ENCODE data around the gene KRTAP10-6.
A peak's percentile ranks its signal among the peaks of the same experiment; 100 is the strongest.
"Not testable (repeated sequence)": the region's sequence is repeated elsewhere in the genome, so short reads cannot be mapped to it uniquely, and the experiment has no call there.

The KRTAP10-6 gene

DNA sequence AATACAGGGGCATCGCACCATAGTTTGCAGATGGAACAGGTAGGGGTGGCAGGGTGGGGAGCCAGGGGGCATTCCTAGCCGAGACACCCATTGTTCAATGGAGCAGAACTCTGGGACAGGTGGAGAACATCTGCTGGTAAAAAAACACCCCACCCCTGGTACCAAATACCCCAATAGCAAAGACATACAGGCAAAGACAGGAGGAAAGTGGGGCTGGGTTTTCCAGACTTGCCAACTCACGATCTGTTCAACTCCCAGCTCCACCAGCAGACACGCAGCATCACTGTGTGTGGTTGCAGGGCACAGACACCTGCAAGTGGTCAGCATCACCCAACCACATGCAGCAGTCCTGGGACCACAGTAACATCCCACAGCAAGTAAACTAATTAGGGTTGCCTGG, 19.2 kb upstream of the KRTAP10-6 start:
- DNase-seq (no peak), ATAC-seq (no peak)
- H3K27ac Mint-ChIP-seq = no peak overlapping the region
- H3K9me3 Mint-ChIP-seq = peaks cover 23 to 45% of the 10 kb centered on the region in 2 donors
- no peak overlapping the region for H3K4me3 Mint-ChIP-seq
- H3K27me3 Mint-ChIP-seq = no peaks in the 10 kb centered on the region
- H3K4me1 Mint-ChIP-seq = peaks cover 11% of the 10 kb centered on the region

DNA sequence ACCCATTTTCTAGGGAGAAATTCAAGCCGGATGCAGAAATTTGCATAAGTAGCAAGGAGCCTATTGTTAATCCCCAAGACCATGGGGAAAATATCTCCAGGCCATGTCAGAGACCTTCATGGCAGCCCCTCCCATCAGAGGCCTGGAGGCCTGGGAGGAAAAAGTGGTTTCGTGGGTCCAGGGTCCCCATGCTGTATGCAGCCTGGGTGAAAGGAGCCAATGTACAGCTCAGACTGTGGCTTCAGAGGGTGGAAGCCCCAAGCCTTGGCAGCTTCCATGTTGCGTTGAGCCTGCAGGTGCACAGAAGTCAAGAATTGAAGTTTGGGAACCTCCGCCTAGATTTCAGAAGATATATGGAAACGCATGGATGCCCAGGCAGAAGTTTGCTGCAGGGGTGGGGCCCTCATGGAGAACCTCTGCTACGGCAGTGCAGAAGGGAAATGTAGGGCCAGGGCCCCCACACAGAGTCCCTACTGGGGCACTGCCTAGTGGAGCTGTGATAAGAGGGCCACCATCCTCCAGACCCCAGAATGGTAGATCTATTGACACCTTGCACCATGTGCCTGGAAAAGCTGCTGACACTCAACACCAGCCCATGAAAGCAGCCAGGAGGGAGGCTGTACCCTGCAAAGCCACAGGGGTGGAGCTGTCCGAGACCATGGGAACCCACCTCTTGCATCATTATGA, 18.0 kb upstream of the KRTAP10-6 start:
- H3K4me1 Mint-ChIP-seq, H3K27me3 Mint-ChIP-seq, ATAC-seq, H3K4me3 Mint-ChIP-seq, H3K27ac Mint-ChIP-seq, DNase-seq: not testable (repeated sequence)
- peaks cover 23 to 48% of the 10 kb centered on the region in 2 donors for H3K9me3 Mint-ChIP-seq

DNA sequence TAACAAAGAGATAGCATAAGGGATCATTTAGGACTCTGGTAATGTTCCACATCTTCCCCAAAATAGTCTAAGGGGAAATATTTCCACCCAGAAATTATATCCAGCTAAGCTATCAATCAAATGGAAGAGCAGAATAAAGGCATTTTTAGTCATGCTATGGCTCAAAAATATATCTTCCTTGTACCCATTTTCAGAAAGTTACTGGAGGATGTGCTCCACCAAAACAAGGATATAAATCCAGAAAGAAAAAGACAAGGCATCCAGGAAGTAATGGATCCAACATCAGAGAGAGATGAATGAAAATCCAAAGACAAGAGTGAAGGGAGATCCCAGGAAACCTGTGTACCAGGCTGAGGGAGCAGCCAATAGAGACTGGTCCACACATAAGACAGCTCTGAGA, 16.9 kb upstream of the KRTAP10-6 start:
- Mint-ChIP-seq H3K27me3 (no peaks in the 10 kb centered on the region), H3K27ac (no peak overlapping the region), H3K4me1 (no peaks in the 10 kb centered on the region), H3K9me3 (peaks cover 32 to 54% of the 10 kb centered on the region in 2 donors), H3K4me3 (no peak overlapping the region)
- ATAC-seq = no peak
- no peak for DNase-seq

DNA sequence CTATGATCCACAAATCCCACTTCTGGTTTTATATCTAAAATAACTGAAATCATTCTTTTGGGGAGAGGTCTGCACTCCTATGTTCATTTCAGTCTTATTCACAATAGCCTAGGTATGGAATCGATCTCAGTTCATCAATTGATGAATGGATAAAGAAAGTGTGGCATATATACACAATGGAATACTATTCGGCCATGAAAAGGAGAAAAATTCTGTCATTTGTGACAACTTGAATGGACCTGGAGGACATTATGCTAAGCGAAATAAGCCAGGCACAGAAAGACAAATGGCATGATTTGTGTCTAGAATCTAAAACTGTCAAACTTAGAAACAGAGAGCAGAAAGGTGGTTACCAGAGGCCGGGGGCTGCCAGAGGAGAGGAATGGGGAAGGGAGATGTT, 14.2 kb upstream of the KRTAP10-6 start:
- ATAC-seq = no peak
- no peaks in the 10 kb centered on the region for H3K27me3 Mint-ChIP-seq
- DNase-seq = no peak
- H3K4me1 Mint-ChIP-seq = no peaks in the 10 kb centered on the region
- no peak overlapping the region for H3K27ac Mint-ChIP-seq
- no peak overlapping the region for H3K4me3 Mint-ChIP-seq
- H3K9me3 Mint-ChIP-seq = peaks cover 32 to 48% of the 10 kb centered on the region in 2 donors

DNA sequence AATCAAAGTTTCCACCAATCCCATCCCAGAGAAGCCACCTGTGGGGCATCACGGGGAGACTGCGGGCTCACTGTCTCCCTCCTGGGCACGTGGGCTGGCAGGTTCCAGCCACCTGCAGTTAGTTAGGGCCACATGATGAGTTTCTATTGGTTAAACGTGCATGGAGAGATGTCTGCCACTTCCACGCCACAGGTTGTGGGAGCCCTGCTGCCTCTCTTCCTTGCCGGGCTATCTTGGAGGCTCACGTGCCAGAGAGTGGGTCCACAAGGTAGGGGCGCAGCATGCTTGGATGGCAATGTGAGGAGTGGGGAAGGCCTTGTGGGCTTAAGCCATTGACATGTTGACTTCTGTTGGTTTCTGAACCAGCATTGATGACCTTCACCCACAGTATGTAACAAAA, 11.6 kb upstream of the KRTAP10-6 start:
- DNase-seq (no peak), ATAC-seq (no peak)
- H3K9me3 Mint-ChIP-seq = peaks cover 12 to 22% of the 10 kb centered on the region in 2 donors
- no peak overlapping the region for H3K4me3 Mint-ChIP-seq
- no peaks in the 10 kb centered on the region for H3K27me3 Mint-ChIP-seq
- H3K4me1 Mint-ChIP-seq = no peaks in the 10 kb centered on the region
- H3K27ac Mint-ChIP-seq = peak overlapping the region in 1 of 2 donors; percentile 25

DNA sequence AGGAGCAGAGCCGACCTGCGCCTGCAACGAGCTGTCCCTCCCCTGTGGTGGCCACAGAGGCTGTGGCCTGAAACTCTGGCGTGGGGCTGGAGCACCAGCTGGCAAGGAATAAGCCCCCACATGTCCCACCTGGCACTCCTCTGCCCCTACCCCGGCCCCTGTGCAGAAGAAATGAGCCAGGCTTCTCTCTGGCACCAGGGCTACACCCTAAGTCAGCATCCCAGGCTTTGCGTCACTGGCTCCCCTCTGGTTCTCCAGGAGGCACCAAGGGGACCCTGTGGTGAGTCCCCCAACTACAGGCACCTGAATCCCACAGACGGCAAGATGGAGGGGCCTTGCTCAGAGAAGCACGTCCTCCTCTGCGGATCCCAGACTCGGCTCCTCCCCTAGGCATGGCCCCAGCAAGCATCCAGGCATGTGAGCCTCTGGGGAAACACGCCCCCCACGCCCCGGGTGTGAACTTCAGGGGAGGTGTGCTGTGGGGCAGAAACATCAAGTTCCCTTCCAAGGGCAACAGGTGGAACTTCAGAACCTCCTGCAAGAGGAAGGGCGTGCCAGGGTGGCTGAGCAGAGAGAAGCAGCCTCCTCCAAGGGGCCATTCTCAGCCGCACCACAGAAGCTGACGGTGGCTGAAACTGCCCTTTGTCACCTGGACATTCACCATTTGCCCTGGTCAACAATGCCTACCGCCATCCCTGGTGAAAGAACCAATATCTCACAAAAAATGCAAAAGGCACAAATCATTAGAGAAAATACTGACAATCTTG, 11.0 kb upstream of the KRTAP10-6 start:
- Mint-ChIP-seq H3K4me1 (no peaks in the 10 kb centered on the region), H3K27me3 (no peaks in the 10 kb centered on the region)

DNA sequence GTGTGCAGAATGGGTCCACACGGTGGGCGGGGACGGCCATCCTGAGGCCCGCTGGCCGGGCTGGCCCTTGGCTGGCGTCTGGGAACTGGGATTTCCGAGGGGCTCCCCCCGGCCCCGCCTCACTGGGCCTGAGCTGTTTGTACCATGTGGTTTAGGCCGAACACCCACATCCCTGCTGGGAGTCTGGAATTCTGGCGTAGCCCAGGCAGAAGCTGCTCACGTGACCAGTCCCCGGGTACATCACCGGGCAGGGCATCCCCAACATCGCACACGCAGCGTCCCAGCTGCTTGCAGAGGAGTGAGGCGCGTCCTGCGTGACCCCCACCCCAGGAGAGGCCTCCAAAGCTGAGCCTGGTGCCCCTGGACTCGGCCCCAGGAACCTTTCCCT, 10.2 kb upstream of the KRTAP10-6 start:
- peaks cover 19 to 20% of the 10 kb centered on the region in 2 donors for H3K9me3 Mint-ChIP-seq
- no peak overlapping the region for H3K4me3 Mint-ChIP-seq
- no peak overlapping the region for H3K27ac Mint-ChIP-seq
- no peak for DNase-seq
- no peaks in the 10 kb centered on the region for H3K4me1 Mint-ChIP-seq
- no peak for ATAC-seq
- no peaks in the 10 kb centered on the region for H3K27me3 Mint-ChIP-seq

More for the DNA sequence above, 11.0 kb upstream of the KRTAP10-6 start:
- ATAC-seq (no peak), DNase-seq (no peak)
- no peak overlapping the region for H3K27ac Mint-ChIP-seq
- no peak overlapping the region for H3K4me3 Mint-ChIP-seq
- peaks cover 15 to 19% of the 10 kb centered on the region in 2 donors for H3K9me3 Mint-ChIP-seq

DNA sequence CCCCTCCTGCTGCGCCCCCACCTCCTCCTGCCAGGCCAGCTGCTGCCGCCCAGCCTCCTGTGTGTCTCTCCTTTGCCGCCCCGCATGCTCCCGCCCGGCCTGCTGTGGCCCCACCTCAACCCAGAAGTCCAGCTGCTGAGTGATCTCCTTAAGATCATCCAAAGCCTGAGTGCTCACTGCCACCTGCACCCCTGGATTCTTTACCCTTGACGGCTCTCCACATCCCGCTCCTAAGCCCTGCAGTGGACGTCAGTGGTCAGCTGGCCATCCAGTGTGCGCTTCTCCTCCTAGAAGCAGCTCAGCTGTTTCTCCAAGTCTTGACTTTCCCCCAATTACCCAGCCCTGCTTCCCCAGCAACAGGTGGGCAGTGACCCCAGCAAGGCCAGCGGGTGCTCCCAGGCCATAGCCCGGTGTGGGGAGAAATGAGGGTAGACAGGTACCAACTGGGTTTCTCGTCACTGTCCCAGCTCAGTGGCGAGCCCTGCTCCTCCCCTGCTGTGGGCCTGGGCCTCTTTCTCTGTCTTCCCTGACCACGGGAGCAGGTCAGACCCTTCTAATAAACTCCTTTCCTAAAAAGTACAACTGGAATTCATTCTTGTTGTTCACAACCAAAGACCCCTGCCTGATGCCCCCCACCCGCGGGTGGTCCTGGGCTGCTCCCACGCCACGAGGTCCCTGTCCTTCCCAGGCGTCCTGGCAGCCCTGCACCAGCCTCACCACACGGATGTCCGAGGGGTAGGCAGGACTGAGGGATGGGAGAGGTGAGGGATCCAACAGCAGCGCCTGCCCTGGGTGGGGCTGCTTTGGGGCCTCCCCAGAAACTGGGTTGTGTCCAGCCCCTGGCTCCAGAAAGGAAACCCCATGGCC, 9.5 kb upstream of the KRTAP10-6 start:
- peaks cover 18 to 20% of the 10 kb centered on the region in 2 donors for H3K9me3 Mint-ChIP-seq
- H3K4me1 Mint-ChIP-seq = no peaks in the 10 kb centered on the region

DNA sequence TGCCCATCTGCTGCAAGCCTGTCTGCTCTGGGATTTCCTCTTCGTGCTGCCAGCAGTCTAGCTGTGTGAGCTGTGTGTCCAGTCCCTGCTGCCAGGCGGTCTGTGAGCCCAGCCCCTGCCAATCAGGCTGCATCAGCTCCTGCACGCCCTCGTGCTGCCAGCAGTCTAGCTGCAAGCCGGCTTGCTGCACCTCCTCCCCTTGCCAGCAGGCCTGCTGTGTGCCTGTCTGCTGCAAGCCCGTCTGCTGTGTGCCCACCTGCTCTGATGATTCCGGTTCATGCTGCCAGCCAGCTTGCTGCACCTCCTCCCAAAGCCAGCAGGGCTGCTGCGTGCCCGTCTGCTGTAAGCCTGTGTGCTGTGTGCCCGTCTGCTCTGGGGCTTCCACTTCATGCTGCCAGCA, 8.8 kb upstream of the KRTAP10-6 start:
- peaks cover 12 to 20% of the 10 kb centered on the region in 2 donors for H3K9me3 Mint-ChIP-seq
- H3K27ac Mint-ChIP-seq, H3K4me1 Mint-ChIP-seq, ATAC-seq, DNase-seq, H3K4me3 Mint-ChIP-seq, H3K27me3 Mint-ChIP-seq: not testable (repeated sequence)

More for the DNA sequence above, 9.5 kb upstream of the KRTAP10-6 start:
- no peak overlapping the region for H3K27ac Mint-ChIP-seq
- no peaks in the 10 kb centered on the region for H3K27me3 Mint-ChIP-seq
- no peak for DNase-seq
- no peak overlapping the region for H3K4me3 Mint-ChIP-seq
- no peak for ATAC-seq

DNA sequence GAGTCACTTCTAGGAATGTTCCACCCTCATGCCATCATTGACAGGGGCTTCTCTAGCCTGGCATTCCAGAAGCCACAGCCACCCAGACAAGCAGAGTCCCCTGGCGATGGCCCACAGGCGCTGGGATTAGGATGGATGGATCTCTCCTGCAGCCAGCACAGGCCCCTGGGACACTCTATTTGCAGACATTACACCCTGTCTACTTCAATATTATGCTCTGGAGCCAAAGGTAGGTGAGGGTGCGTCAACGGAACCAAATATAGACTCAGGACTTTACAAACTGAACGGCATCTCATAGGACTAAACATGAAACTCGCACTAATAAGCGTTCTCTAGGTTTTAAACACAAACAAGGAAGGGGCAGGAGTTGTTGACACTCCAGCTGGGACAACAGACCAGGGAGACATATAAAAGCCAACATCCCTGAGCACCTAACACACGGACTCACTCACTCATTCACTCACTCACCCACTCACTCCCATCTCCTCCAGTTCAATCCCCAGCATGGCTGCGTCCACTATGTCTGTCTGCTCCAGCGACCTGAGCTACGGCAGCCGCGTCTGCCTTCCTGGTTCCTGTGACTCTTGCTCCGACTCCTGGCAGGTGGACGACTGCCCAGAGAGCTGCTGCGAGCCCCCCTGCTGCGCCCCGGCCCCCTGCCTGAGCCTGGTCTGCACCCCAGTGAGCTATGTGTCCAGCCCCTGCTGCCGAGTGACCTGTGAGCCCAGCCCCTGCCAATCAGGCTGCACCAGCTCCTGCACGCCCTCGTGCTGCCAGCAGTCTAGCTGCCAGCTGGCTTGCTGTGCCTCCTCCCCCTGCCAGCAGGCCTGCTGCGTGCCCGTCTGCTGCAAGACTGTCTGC, 8.0 kb upstream of the KRTAP10-6 start, which contains the start of gene KRTAP10-7:
Gene KRTAP10-7 (plus strand): TSS at position 480 of the 861 bp plus-strand sequence. CDS start 25 bp downstream, at position 505.
- not testable (repeated sequence) for DNase-seq, ATAC-seq, H3K27me3 Mint-ChIP-seq, H3K4me1 Mint-ChIP-seq, H3K27ac Mint-ChIP-seq, H3K4me3 Mint-ChIP-seq
- H3K9me3 Mint-ChIP-seq = peaks cover 12 to 20% of the 10 kb centered on the region in 2 donors

DNA sequence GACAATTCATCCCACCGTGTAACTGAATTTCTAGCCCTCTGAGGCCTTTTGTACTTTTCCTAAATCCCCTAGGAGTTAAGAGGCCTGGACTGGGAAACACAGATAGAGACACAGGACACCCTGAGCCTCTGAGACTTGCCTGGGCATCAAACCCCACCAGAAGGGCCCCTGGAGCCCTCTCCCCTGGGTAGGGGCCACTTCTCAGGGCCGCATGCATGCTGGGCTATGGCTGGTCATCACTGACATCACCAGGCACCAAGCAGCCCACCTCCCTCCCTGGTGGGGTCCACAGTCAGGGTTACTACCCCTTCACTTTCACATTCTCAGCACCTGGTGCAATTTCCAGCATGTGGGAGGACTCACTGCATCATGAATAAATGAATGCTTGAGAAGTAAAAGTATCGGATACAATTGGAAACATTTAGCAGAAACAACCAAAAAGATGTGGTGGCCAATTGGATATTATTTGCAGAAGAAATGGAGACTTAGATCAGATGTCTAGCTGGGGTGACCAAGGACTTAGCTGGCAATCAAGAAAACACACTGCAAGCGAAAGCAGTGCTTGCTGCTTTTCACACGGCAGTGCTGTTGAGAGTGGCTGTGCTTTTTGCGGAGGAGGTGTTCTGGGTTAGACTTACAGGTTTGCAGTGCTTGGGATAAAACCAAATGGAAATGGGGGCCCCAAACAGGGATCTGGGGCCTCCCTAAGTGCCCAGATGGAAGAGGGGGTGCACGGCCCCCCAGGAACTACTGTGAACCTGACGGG, 7.1 kb upstream of the KRTAP10-6 start:
- DNase-seq = no peak
- Mint-ChIP-seq H3K27me3 (no peaks in the 10 kb centered on the region), H3K27ac (no peak overlapping the region), H3K4me1 (no peaks in the 10 kb centered on the region), H3K4me3 (no peak overlapping the region), H3K9me3 (peaks cover 8 to 12% of the 10 kb centered on the region in 2 donors)
- no peak for ATAC-seq

DNA sequence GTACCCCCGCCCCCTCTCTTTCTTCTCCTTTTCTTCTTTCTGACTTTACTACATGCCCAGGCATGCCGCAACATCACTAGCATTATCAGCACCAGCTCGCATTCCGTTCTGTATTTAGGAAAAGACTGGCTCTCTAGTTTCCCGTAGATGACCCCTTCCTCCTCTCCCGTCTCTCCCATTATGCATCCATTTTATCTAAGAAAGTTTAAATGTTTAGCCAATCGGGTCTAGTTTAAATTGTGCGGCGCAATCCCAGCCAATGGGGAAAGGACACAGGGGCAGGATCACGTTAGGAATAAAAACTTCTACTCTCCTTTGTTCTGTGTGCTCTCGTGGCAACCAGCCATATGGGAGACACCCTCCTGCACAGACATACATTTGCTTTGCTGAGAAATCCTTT, 5.8 kb upstream of the KRTAP10-6 start:
- H3K27ac Mint-ChIP-seq = no peak overlapping the region

DNA sequence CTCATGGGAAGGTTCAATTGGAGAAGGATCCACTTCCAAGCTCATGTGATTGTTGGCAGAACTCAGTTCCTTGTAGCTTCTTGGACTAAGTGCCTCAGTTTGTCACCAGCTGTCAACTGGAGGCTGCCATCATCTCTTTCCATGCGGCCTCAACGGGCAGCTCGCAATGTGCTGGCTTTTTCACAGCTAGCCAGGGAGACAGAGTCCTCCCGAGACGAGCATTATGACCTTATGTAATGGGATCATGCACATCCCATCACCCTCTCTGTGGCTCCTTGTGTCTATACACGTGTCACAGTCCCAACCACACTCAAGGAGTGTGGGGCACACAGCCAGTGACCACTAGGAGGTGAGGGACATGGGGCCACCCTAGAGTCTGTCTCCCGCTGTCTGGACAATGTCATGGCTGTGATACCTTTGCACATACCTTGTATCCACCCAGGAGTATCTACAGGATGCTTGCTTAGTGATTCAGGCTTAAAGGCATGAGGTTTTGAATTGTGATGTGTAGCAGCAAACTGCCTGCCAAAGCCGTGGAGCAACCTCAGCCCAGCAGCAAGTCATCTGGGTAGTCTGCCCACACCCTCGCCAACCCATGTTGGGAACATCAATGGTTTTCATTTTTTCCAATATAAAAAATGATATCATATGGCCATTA, 3.9 kb upstream of the KRTAP10-6 start:
- DNase-seq = no peak
- H3K4me3 Mint-ChIP-seq = no peak overlapping the region
- no peak for ATAC-seq
- no peak overlapping the region for H3K27ac Mint-ChIP-seq
- peaks cover 0 to 11% of the 10 kb centered on the region in 2 donors for H3K9me3 Mint-ChIP-seq
- H3K27me3 Mint-ChIP-seq = peaks cover 8% of the 10 kb centered on the region
- peaks cover 7% of the 10 kb centered on the region for H3K4me1 Mint-ChIP-seq

More for the DNA sequence above, 5.8 kb upstream of the KRTAP10-6 start:
- H3K4me1 Mint-ChIP-seq = no peaks in the 10 kb centered on the region
- DNase-seq (no peak), ATAC-seq (no peak)
- H3K27me3 Mint-ChIP-seq = no peaks in the 10 kb centered on the region
- peaks cover 0 to 11% of the 10 kb centered on the region in 2 donors for H3K9me3 Mint-ChIP-seq
- no peak overlapping the region for H3K4me3 Mint-ChIP-seq

DNA sequence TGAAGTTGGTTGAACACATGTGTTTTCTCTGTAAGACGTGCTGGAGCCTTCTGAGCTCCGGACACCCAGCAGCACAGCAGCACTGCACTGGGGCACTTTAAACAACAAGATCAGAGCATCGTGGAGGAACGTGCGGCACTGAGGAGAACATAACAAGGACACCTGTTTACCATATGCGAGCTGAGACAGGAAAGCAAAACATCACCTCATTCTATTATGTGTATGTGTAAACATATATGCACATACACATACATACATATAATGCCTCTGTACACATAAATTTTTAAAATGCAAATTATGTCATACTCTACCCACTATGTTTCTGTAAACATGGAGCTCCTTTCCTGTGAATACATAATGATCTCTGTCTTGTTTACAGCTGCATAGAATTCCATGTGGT, 3.2 kb upstream of the KRTAP10-6 start:
- ATAC-seq = no peak
- H3K27ac Mint-ChIP-seq = no peak overlapping the region

More for the DNA sequence above, 3.2 kb upstream of the KRTAP10-6 start:
- peaks cover 8% of the 10 kb centered on the region for H3K4me1 Mint-ChIP-seq
- no peak overlapping the region for H3K4me3 Mint-ChIP-seq
- DNase-seq = no peak
- H3K9me3 Mint-ChIP-seq = peaks cover 0 to 11% of the 10 kb centered on the region in 2 donors
- peaks cover 9% of the 10 kb centered on the region for H3K27me3 Mint-ChIP-seq
